ENCODE measurements around the gene MT3. TPM values are rescaled to one million over a fixed set of nuclear protein-coding genes. Genes with fewer than 3 reads are reported as not detected.
"Not testable (repeated sequence)": the region's sequence is repeated elsewhere in the genome, so short reads cannot be mapped to it uniquely, and the experiment has no call there.

Gene MT3
- total RNA-seq, 8 experiments from 2014 or later: 1.9 to 16.9 (median 8.7) TPM; not detected in 3

GRCh38 chr16:56560447-56560846 is 28.9 kb upstream of the MT3 start:
- 20 to 100% (median 63%) methylated on average over 1 of the region's 1 CpG; no CpG with 5 or more reads in 6 of the 10 experiments for WGBS, 10 experiments
- in situ Hi-C loops (cut with MboI; ENCODE audit: low pct_unique_long_range_greater_than_20kb in 2 of 9, low sequenced_read_pairs in 9 of 9, unreplicated experiment in 9 of 9): no loop called here
- no peak overlapping the region for H3K4me3 ChIP-seq
- ATAC-seq (replicated peaks in 6 of 8): no peak
- no peaks in the 10 kb centered on the region for H3K4me1 ChIP-seq (replicated peaks in 1 of 2)
- H3K27ac ChIP-seq: no peak overlapping the region

- in situ Hi-C loops (cut with MboI; ENCODE audit: low pct_unique_long_range_greater_than_20kb in 2 of 9, low sequenced_read_pairs in 9 of 9, unreplicated experiment in 9 of 9): no loop called here
- no peak overlapping the region for H3K4me3 ChIP-seq
- H3K4me1 ChIP-seq (replicated peaks in 1 of 2): no peaks in the 10 kb centered on the region
- 38 to 100% (median 80%) methylated on average over 1 of the region's 1 CpG; no CpG with 5 or more reads in 5 of the 10 experiments for WGBS, 10 experiments
- no peak for ATAC-seq (replicated peaks in 6 of 8)
- H3K27ac ChIP-seq: no peak overlapping the region
These were observed 28.2 kb upstream of the MT3 start for GRCh38 chr16:56561126-56561525.

- no peaks in the 10 kb centered on the region for H3K4me1 ChIP-seq (replicated peaks in 1 of 2)
- 50 to 70% (median 61%) methylated on average over 2 to 5 of the region's 12 CpGs; no CpG with 5 or more reads in 6 of the 10 experiments for WGBS, 10 experiments
- H3K4me3 ChIP-seq: no peak within 1 kb of the TSS
- ATAC-seq (replicated peaks in 6 of 8): peak in 2 of 8 experiments; percentile 78 to 96
- in situ Hi-C loops (cut with MboI; ENCODE audit: low pct_unique_long_range_greater_than_20kb in 2 of 9, low sequenced_read_pairs in 9 of 9, unreplicated experiment in 9 of 9): no loop called here
- no peak within 1 kb of the TSS for H3K27ac ChIP-seq
These were observed 24.4 kb upstream of the MT3 start, which contains the start of gene MT4 for GRCh38 chr16:56564793-56565477. Gene MT4, plus strand, starts transcription at chr16:56565073. Its CDS starts 56 bp downstream, at chr16:56565129.

GRCh38 chr16:56569971-56570370 is 19.4 kb upstream of the MT3 start:
- H3K27ac ChIP-seq: no peak overlapping the region
- ATAC-seq (replicated peaks in 6 of 8): peak in 1 of 8 experiments; percentile 48
- in situ Hi-C loops (cut with MboI; ENCODE audit: low pct_unique_long_range_greater_than_20kb in 2 of 9, low sequenced_read_pairs in 9 of 9, unreplicated experiment in 9 of 9): loop anchor here in 1 of 9 experiments (10.0 kb wide), 1 partner anchor 125 kb away; no protein-coding TSS in a partner anchor
- no peaks in the 10 kb centered on the region for H3K4me1 ChIP-seq (replicated peaks in 1 of 2)
- WGBS, 10 experiments: 57 to 83% methylated on average over 1 of the region's 1 CpG; no CpG with 5 or more reads in 8 of the 10 experiments
- H3K4me3 ChIP-seq: no peak overlapping the region

- WGBS, 10 experiments: 73 to 100% (median 86%) methylated on average over 2 to 10 of the region's 11 CpGs; no CpG with 5 or more reads in 2 of the 10 experiments
- in situ Hi-C loops (cut with MboI; ENCODE audit: low pct_unique_long_range_greater_than_20kb in 2 of 9, low sequenced_read_pairs in 9 of 9, unreplicated experiment in 9 of 9): loop anchor here in 1 of 9 experiments (10.0 kb wide), 1 partner anchor 123 kb away; no protein-coding TSS in a partner anchor
- H3K4me3 ChIP-seq: no peak overlapping the region
- H3K27ac ChIP-seq: no peak overlapping the region
- ATAC-seq (replicated peaks in 6 of 8): no peak
- H3K4me1 ChIP-seq (replicated peaks in 1 of 2): no peaks in the 10 kb centered on the region
These were observed 17.8 kb upstream of the MT3 start for GRCh38 chr16:56571525-56571924.

- Histone ChIP-seq H3K27ac (no peak overlapping the region), H3K4me1 (replicated peaks in 1 of 2) (no peaks in the 10 kb centered on the region), H3K4me3 (no peak overlapping the region)
- in situ Hi-C loops (cut with MboI; ENCODE audit: low pct_unique_long_range_greater_than_20kb in 2 of 9, low sequenced_read_pairs in 9 of 9, unreplicated experiment in 9 of 9): loop anchor here in 1 of 9 experiments (10.0 kb wide), 1 partner anchor 120 kb away; no protein-coding TSS in a partner anchor
- ATAC-seq (replicated peaks in 6 of 8): no peak
- WGBS, 10 experiments: 0 to 86% (median 34%) methylated on average over 1 of the region's 1 CpG; no CpG with 5 or more reads in 2 of the 10 experiments
These were observed 14.7 kb upstream of the MT3 start for GRCh38 chr16:56574625-56575024.

- peak in 4 of 8 experiments; percentile 17 to 99 (median 98) for ATAC-seq (replicated peaks in 6 of 8)
- WGBS, 10 experiments: 15 to 83% (median 49%) methylated on average over 1 to 8 of the region's 8 CpGs; no CpG with 5 or more reads in 1 of the 10 experiments
- no peaks in the 10 kb centered on the region for H3K4me1 ChIP-seq (replicated peaks in 1 of 2)
- H3K27ac ChIP-seq: no peak overlapping the region
- H3K4me3 ChIP-seq: no peak overlapping the region
- in situ Hi-C loops (cut with MboI; ENCODE audit: low pct_unique_long_range_greater_than_20kb in 2 of 9, low sequenced_read_pairs in 9 of 9, unreplicated experiment in 9 of 9): loop anchor here in 1 of 9 experiments (10.0 kb wide), 1 partner anchor 118 kb away; no protein-coding TSS in a partner anchor
These were observed 12.6 kb upstream of the MT3 start for GRCh38 chr16:56576585-56577299.

- no peak overlapping the region for H3K27ac ChIP-seq
- WGBS, 10 experiments: 53 to 100% (median 89%) methylated on average over 1 to 4 of the region's 4 CpGs; no CpG with 5 or more reads in 2 of the 10 experiments
- H3K4me3 ChIP-seq: no peak overlapping the region
- in situ Hi-C loops (cut with MboI; ENCODE audit: low pct_unique_long_range_greater_than_20kb in 2 of 9, low sequenced_read_pairs in 9 of 9, unreplicated experiment in 9 of 9): loop anchor here in 1 of 9 experiments (10.0 kb wide), 1 partner anchor 118 kb away; no protein-coding TSS in a partner anchor
- no peaks in the 10 kb centered on the region for H3K4me1 ChIP-seq (replicated peaks in 1 of 2)
- no peak for ATAC-seq (replicated peaks in 6 of 8)
These were observed 12.1 kb upstream of the MT3 start for GRCh38 chr16:56577300-56577625.

GRCh38 chr16:56580391-56581048 is 8.8 kb upstream of the MT3 start:
- in situ Hi-C loops (cut with MboI; ENCODE audit: low pct_unique_long_range_greater_than_20kb in 2 of 9, low sequenced_read_pairs in 9 of 9, unreplicated experiment in 9 of 9): no loop called here
- no peak overlapping the region for H3K27ac ChIP-seq
- no peak overlapping the region for H3K4me3 ChIP-seq
- 28 to 80% (median 62%) methylated on average over 1 to 6 of the region's 6 CpGs; no CpG with 5 or more reads in 1 of the 10 experiments for WGBS, 10 experiments
- no peak for ATAC-seq (replicated peaks in 6 of 8)
- no peaks in the 10 kb centered on the region for H3K4me1 ChIP-seq (replicated peaks in 1 of 2)

- WGBS, 10 experiments: 86 to 100% (median 100%) methylated on average over 1 of the region's 2 CpGs; no CpG with 5 or more reads in 4 of the 10 experiments
These were observed 6.4 kb upstream of the MT3 start for GRCh38 chr16:56582911-56583310.

GRCh38 chr16:56583351-56584168 is 5.8 kb upstream of the MT3 start:
- no peaks in the 10 kb centered on the region for H3K4me1 ChIP-seq (replicated peaks in 1 of 2)
- no peak for ATAC-seq (replicated peaks in 6 of 8)
- WGBS, 10 experiments: 34 to 83% (median 72%) methylated on average over 3 to 7 of the region's 11 CpGs; no CpG with 5 or more reads in 2 of the 10 experiments
- no peak overlapping the region for H3K27ac ChIP-seq
- H3K4me3 ChIP-seq: no peak overlapping the region
- in situ Hi-C loops (cut with MboI; ENCODE audit: low pct_unique_long_range_greater_than_20kb in 2 of 9, low sequenced_read_pairs in 9 of 9, unreplicated experiment in 9 of 9): no loop called here

More at GRCh38 chr16:56582911-56583310, 6.4 kb upstream of the MT3 start:
- ATAC-seq (replicated peaks in 6 of 8); H3K27ac ChIP-seq; H3K4me1 ChIP-seq (replicated peaks in 1 of 2); H3K4me3 ChIP-seq; in situ Hi-C loops (cut with MboI; ENCODE audit: low pct_unique_long_range_greater_than_20kb in 2 of 9, low sequenced_read_pairs in 9 of 9, unreplicated experiment in 9 of 9): not testable (repeated sequence)

- in situ Hi-C loops (cut with MboI; ENCODE audit: low pct_unique_long_range_greater_than_20kb in 2 of 9, low sequenced_read_pairs in 9 of 9, unreplicated experiment in 9 of 9): no loop called here
- Histone ChIP-seq H3K27ac (no peak overlapping the region), H3K4me1 (replicated peaks in 1 of 2) (no peaks in the 10 kb centered on the region), H3K4me3 (no peak overlapping the region)
- ATAC-seq (replicated peaks in 6 of 8): no peak
- 0 to 100% (median 89%) methylated on average over 1 to 9 of the region's 11 CpGs; no CpG with 5 or more reads in 3 of the 10 experiments for WGBS, 10 experiments
These were observed 5.1 kb upstream of the MT3 start for GRCh38 chr16:56584276-56584675.

Measured in motor neuron (in vitro differentiated cells).